K562 (cell line): ENCODE data around the gene APLNR. TPM values are rescaled to one million over a fixed set of nuclear protein-coding genes. Genes with fewer than 3 reads are reported as not detected.

ENCODE experiments used
- ATF1 ChIP-seq, 2 experiments: fragments of 450-650 bp in 1 of 2; IDR thresholded peaks; 2 replicates each; pipeline ENCODE4 v1.6.1; 2016; ENCODE audit warnings: missing compliant biosample characterization in 1 of 2, missing genetic modification characterization in 1 of 2
- CBFA2T2 ChIP-seq: fragments of 450-650 bp; conservative IDR thresholded peaks from 2 replicates; pipeline ENCODE4 v1.6.1; 2017; ENCODE audit warnings: mild to moderate bottlenecking
- CREM ChIP-seq: IDR thresholded peaks from 2 replicates; pipeline ENCODE4 v1.6.1; 2014; ENCODE audit warnings: antibody characterized with exemption, low read depth
- ELF4 ChIP-seq: fragments of 450-650 bp; formaldehyde crosslinking; IDR thresholded peaks from 2 replicates; pipeline ENCODE4 v1.4.0; 2022; ENCODE audit warnings: missing genetic modification characterization
- GABPB2 ChIP-seq: fragments of 250-450 bp; sonication (Bioruptor Pico); conservative IDR thresholded peaks from 2 replicates; pipeline ENCODE4 v1.5.1; 2021; ENCODE audit warnings: mild to moderate bottlenecking
- HMGXB4 ChIP-seq: sonication (generic); formaldehyde crosslinking; IDR thresholded peaks from 2 replicates; pipeline ENCODE4 v1.8.1; 2023; ENCODE audit warnings: mild to moderate bottlenecking, missing genetic modification reagents
- ILF3 ChIP-seq: fragments of 450-650 bp; IDR thresholded peaks from 2 replicates; pipeline ENCODE4 v1.6.1; 2018; ENCODE audit warnings: antibody characterized with exemption, mild to moderate bottlenecking, moderate library complexity, borderline replicate concordance
- MTA2 ChIP-seq: fragments of 450-650 bp; IDR thresholded peaks from 2 replicates; pipeline ENCODE4 v1.6.1; 2016; ENCODE audit warnings: low read depth
- NCOR1 ChIP-seq: fragments of 450-650 bp; IDR thresholded peaks from 2 replicates; pipeline ENCODE4 v1.6.1; 2016; ENCODE audit warnings: mild to moderate bottlenecking, moderate library complexity
- POLR3G ChIP-seq: IDR thresholded peaks from 2 replicates; pipeline ENCODE4 v1.6.1; 2011; ENCODE audit not compliant: insufficient read length, insufficient replicate concordance; ENCODE audit errors: extremely low read depth
- SNAPC5 ChIP-seq: fragments of 250-450 bp; sonication (Bioruptor Pico); IDR thresholded peaks from 2 replicates; pipeline ENCODE4 v1.8.0; 2021; ENCODE audit warnings: moderate library complexity, mild to moderate bottlenecking, inconsistent platforms
- SRF ChIP-seq, 2 experiments: fragments of 250-450, 450-650 bp in 1 of 2; sonication (Bioruptor Pico) in 1 of 2; sonication (generic) in 1 of 2; formaldehyde crosslinking; IDR thresholded peaks; 2 replicates each; pipeline versions ENCODE4 v1.5.0 to v1.5.1; 2020 to 2022; ENCODE audit warnings: mild to moderate bottlenecking in 1 of 2, missing genetic modification reagents in 1 of 2
- STAT6 ChIP-seq: sonication (generic); formaldehyde crosslinking; IDR thresholded peaks from 2 replicates; pipeline ENCODE4 v1.8.1; 2023; ENCODE audit warnings: mild to moderate bottlenecking, missing genetic modification reagents
- TCF3 ChIP-seq: sonication (generic); formaldehyde crosslinking; IDR thresholded peaks from 2 replicates; pipeline ENCODE4 v1.4.0; 2020; ENCODE audit warnings: mild to moderate bottlenecking, missing genetic modification reagents
- TOE1 ChIP-seq, 2 experiments: fragments of 450-650 bp in 1 of 2; sonication (generic) in 1 of 2; formaldehyde crosslinking in 1 of 2; IDR thresholded peaks; 2 replicates each; pipeline versions ENCODE4 v1.7.1 to v1.8.0; 2016 to 2022; ENCODE audit warnings: borderline replicate concordance in 2 of 2, mild to moderate bottlenecking in 2 of 2, antibody characterized with exemption in 1 of 2, inconsistent platforms in 1 of 2, low read depth in 1 of 2, missing genetic modification reagents in 1 of 2, moderate library complexity in 1 of 2
- XRCC4 ChIP-seq: IDR thresholded peaks from one replicate; pipeline ENCODE4 v1.6.1; 2011; ENCODE audit not compliant: insufficient read depth, insufficient read length; ENCODE audit errors: extremely low read depth
- ZBTB2 ChIP-seq: fragments of 450-650 bp; IDR thresholded peaks from 2 replicates; pipeline ENCODE4 v1.6.1; 2016; ENCODE audit warnings: antibody characterized with exemption
- ZBTB34 ChIP-seq: fragments of 250-450 bp; sonication (Bioruptor Pico); IDR thresholded peaks from 2 replicates; pipeline ENCODE4 v1.8.0; 2021; ENCODE audit warnings: mild to moderate bottlenecking, moderate library complexity
- ZNF766 ChIP-seq: fragments of 200-800 bp; sonication (Bioruptor generic); conservative IDR thresholded peaks from 2 replicates; pipeline ENCODE4 v1.6.1; 2016; ENCODE audit warnings: missing genetic modification characterization, missing compliant biosample characterization
- polyA plus RNA-seq, 8 experiments: library from polyadenylated mRNA; depleted of rRNA in 4 of 8; stranded (reverse) in 5 of 8; unstranded in 3 of 8; fragments of >200 nt; fragmentation: Nextera tagmentation in 2 of 8; fragmentation: Illumina TruSeq in 1 of 8; extraction: Ambion mirVana in 2 of 8; extraction: Trizol in 1 of 8; gene quantifications; 2 replicates each; pipeline versions ENCODE4 v1.2.1 to v1.2.3, GENCODE V29; 2011 to 2014; ENCODE audit warnings: inconsistent platforms in 1 of 8, missing spikeins in 1 of 8
- total RNA-seq, 7 experiments: library from RNA; depleted of rRNA in 6 of 7; stranded (reverse); fragments of >200 nt in 6 of 7; fragmentation: Illumina TruSeq in 2 of 7; extraction: Trizol in 2 of 7; gene quantifications; 2 replicates each; pipeline versions ENCODE4 v1.2.1 to v1.2.3, GENCODE V29; 2011 to 2021; ENCODE audit warnings: low replicate concordance in 1 of 7

The APLNR gene
- total and polyA plus RNA-seq, 9 of the 15 experiments (the other 6 are each of a cell fraction or from before 2014, with no cell fraction given): 0.15 to 2.0 (median 0.65) TPM

GRCh38 chr11:57237204-57237681 lies at the start of gene APLNR (continued):
- TF ChIP-seq HMGXB4 (CRISPR knock-in tag): no peak
- no peak for TF ChIP-seq SNAPC5 (CRISPR knock-in tag)
- peak in 1 of 2 experiments; percentile 31; a peak in 1 of 4 replicates for TF ChIP-seq SRF (CRISPR knock-in tag; IDR thresholded peaks at IDR 0.05)
- TF ChIP-seq NCOR1: 0 out of 2 replicates have a peak, but pooled peaks have one; percentile 7
- TF ChIP-seq ZBTB34 (CRISPR knock-in tag): no peak
- TF ChIP-seq CBFA2T2: peak; percentile 41; the same call in 1 of the 2 replicates
- no peak for TF ChIP-seq XRCC4
- TF ChIP-seq ZBTB2: peak; percentile 45; the same call in 1 of the 2 replicates
- TF ChIP-seq ZNF766 (CRISPR knock-in tag): no peak
- no peak for TF ChIP-seq ELF4 (CRISPR knock-in tag)
- peak; percentile 42; the same call in 1 of the 2 replicates for TF ChIP-seq TCF3 (CRISPR knock-in tag)
- TF ChIP-seq GABPB2 (CRISPR knock-in tag): no peak
- TF ChIP-seq ILF3: no peak
- TF ChIP-seq STAT6 (CRISPR knock-in tag): no peak
- TF ChIP-seq MTA2: peak; percentile 11; the same call in 1 of the 2 replicates
- TF ChIP-seq CREM: peak; percentile 48
- TF ChIP-seq POLR3G: no peak
- no peak for TF ChIP-seq ATF1 (CRISPR knock-in tag; IDR thresholded peaks at IDR 0.05)
- peak; percentile 68 for TF ChIP-seq ATF1 (tag; IDR thresholded peaks at IDR 0.05)
- 0 out of 2 replicates have a peak, but pooled peaks have one; percentile 21 for TF ChIP-seq TOE1 (IDR thresholded peaks at IDR 0.05; ENCODE audit: borderline replicate concordance)
- TF ChIP-seq TOE1 (CRISPR knock-in tag; IDR thresholded peaks at IDR 0.05; ENCODE audit: borderline replicate concordance, low read depth): no peak
